ENCODE data around the gene CNTFR.

The CNTFR gene

DNA sequence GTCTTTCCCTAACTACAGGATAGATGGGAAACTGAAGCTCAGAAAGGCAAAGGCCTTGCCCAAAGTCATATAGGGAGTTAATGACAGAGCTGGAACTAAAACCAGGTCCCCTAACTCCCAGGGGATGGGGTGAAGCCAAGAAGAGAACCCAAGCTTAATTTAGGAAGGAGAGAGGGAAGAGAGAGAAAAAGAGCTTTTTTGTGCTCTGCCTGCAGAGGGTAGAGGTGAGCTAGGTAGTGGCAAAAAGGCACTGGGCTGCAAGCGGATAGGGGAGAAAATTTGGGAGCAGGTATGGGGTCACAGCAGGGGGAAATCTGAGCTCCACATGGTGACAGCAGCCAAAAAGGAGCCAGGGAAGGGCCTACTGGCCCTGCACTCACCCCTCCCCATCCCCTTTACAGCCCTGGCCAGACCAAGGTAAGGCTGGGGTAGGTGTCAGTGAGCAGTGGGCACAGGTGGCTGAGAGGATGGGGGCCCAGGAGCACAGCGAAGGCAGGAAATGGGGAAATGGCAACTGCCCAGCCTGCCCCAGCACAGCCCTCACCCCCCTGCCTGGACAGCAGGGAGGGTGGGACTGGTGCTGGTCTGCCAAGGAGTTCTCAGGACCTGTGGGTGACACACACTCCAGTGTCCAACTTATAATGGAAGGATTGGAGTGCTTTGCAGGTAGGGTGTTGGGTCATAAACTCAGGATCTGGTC lies 70.1 kb downstream of the CNTFR start:
- no peak for TF ChIP-seq TCF12 (IDR thresholded peaks at IDR 0.05; ENCODE audit: low read depth)
- no peak for TF ChIP-seq TAF1 (IDR thresholded peaks at IDR 0.05; ENCODE audit: low read depth)
- peak; percentile 26; the same call in 1 of the 2 replicates for TF ChIP-seq RAD21 (IDR thresholded peaks at IDR 0.05; ENCODE audit: low read depth)

DNA sequence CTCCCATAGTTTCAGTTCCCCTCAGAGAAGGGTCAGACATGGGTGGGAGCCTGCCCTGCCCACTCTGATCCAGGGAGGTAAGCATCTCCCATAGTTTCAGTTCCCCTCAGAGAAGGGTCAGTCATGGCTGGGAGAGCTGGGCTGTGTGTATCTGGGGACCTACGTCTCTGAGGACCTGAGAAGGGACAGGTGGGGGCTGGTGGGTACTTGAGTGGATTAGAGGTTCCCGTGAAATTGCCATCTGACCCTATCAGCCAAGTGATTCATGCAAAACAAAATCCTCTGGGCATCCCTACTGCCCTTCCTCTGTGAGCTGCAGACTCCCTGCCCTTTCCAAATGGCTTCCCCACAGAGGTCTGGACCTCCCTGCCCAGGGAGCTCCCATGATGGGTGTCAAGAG lies 70.6 kb downstream of the CNTFR start:
- TF ChIP-seq EP300 (IDR thresholded peaks at IDR 0.05; ENCODE audit: borderline replicate concordance) (no peak), NFIC (IDR thresholded peaks at IDR 0.05) (no peak), FOXM1 (IDR thresholded peaks at IDR 0.05; ENCODE audit: borderline replicate concordance, low read depth) (no peak), CREB1 (IDR thresholded peaks at IDR 0.05; ENCODE audit: low read depth) (no peak), YY1 (IDR thresholded peaks at IDR 0.05; ENCODE audit: low read depth) (no peak), EGR1 (IDR thresholded peaks at IDR 0.05) (no peak), ZBTB7A (IDR thresholded peaks at IDR 0.05; ENCODE audit: low read depth) (no peak), TAF1 (IDR thresholded peaks at IDR 0.05; ENCODE audit: low read depth) (no peak), RAD21 (IDR thresholded peaks at IDR 0.05; ENCODE audit: low read depth) (no peak), TEAD4 (IDR thresholded peaks at IDR 0.05) (no peak), CEBPB (IDR thresholded peaks at IDR 0.05) (no peak), TCF12 (IDR thresholded peaks at IDR 0.05; ENCODE audit: low read depth) (no peak)
- TF ChIP-seq, protein P1, sequence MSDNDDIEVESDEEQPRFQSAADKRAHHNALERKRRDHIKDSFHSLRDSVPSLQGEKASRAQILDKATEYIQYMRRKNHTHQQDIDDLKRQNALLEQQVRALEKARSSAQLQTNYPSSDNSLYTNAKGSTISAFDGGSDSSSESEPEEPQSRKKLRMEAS (IDR thresholded peaks at IDR 0.05) = no peak
- TF ChIP-seq, protein P2, sequence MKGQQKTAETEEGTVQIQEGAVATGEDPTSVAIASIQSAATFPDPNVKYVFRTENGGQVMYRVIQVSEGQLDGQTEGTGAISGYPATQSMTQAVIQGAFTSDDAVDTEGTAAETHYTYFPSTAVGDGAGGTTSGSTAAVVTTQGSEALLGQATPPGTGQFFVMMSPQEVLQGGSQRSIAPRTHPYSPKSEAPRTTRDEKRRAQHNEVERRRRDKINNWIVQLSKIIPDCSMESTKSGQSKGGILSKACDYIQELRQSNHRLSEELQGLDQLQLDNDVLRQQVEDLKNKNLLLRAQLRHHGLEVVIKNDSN (IDR thresholded peaks at IDR 0.05) = no peak
- TF ChIP-seq, protein P3, sequence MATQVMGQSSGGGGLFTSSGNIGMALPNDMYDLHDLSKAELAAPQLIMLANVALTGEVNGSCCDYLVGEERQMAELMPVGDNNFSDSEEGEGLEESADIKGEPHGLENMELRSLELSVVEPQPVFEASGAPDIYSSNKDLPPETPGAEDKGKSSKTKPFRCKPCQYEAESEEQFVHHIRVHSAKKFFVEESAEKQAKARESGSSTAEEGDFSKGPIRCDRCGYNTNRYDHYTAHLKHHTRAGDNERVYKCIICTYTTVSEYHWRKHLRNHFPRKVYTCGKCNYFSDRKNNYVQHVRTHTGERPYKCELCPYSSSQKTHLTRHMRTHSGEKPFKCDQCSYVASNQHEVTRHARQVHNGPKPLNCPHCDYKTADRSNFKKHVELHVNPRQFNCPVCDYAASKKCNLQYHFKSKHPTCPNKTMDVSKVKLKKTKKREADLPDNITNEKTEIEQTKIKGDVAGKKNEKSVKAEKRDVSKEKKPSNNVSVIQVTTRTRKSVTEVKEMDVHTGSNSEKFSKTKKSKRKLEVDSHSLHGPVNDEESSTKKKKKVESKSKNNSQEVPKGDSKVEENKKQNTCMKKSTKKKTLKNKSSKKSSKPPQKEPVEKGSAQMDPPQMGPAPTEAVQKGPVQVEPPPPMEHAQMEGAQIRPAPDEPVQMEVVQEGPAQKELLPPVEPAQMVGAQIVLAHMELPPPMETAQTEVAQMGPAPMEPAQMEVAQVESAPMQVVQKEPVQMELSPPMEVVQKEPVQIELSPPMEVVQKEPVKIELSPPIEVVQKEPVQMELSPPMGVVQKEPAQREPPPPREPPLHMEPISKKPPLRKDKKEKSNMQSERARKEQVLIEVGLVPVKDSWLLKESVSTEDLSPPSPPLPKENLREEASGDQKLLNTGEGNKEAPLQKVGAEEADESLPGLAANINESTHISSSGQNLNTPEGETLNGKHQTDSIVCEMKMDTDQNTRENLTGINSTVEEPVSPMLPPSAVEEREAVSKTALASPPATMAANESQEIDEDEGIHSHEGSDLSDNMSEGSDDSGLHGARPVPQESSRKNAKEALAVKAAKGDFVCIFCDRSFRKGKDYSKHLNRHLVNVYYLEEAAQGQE (IDR thresholded peaks at IDR 0.05; ENCODE audit: low read depth) = no peak

DNA sequence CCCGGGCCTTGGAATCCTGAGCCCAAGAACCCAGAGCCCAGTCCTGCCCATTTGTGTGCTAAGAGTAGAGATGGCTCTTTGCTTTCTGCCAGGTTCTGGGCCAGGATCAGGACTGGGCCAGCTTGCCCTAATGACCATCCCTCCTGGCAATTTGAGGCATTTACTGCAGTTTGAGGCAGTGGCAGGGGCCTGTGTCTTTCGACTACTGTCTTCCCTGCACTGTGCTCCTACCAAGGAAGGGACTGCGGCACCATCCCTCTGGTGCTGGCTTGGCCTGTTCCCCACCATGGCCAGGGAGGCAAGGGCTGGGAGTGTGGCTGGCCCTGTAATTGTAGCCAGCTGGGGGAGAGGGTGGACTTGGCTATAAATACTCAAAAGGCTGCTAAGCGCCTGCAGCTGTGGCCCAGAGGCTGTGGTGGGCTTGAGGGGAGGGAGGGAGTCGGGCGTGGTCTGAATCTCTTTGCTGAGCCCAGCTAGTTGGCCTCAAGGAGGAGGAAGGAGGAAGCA lies 71.4 kb downstream of the CNTFR start:
- TF ChIP-seq, protein P2 (IDR thresholded peaks at IDR 0.05) = no peak
- TF ChIP-seq TAF1 (IDR thresholded peaks at IDR 0.05; ENCODE audit: low read depth) = no peak
- TF ChIP-seq EP300 (IDR thresholded peaks at IDR 0.05; ENCODE audit: borderline replicate concordance) = no peak
- no peak for TF ChIP-seq EGR1 (IDR thresholded peaks at IDR 0.05)
- no peak for TF ChIP-seq YY1 (IDR thresholded peaks at IDR 0.05; ENCODE audit: low read depth)

DNA sequence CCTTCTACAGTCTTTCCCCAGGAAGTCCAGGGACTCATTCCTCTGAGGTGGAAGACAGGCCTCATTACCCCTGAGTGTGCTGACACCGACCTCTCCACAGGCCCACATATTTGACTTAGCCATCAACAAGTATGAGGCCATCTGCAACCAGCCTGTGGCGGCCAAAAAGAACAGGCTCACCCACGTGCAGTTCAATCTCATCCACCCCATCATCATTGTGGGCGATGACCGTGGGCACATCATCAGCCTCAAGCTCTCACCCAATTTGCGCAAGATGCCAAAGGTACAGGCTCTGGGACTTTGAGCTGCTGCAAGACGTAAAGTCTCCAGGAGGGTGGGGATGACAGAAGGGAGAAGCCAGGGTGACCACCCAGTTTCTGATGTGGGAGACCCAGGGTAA lies 72.3 kb downstream of the CNTFR start:
- TF ChIP-seq EGR1 (IDR thresholded peaks at IDR 0.05) = no peak
- TF ChIP-seq CEBPB (IDR thresholded peaks at IDR 0.05) = no peak
- TF ChIP-seq, protein P3 (IDR thresholded peaks at IDR 0.05; ENCODE audit: low read depth) = no peak
- no peak for TF ChIP-seq TAF1 (IDR thresholded peaks at IDR 0.05; ENCODE audit: low read depth)
- TF ChIP-seq, protein P1 (IDR thresholded peaks at IDR 0.05) = no peak
- no peak for TF ChIP-seq FOXM1 (IDR thresholded peaks at IDR 0.05; ENCODE audit: borderline replicate concordance, low read depth)
- no peak for TF ChIP-seq CREB1 (IDR thresholded peaks at IDR 0.05; ENCODE audit: low read depth)
- no peak for TF ChIP-seq TCF12 (IDR thresholded peaks at IDR 0.05; ENCODE audit: low read depth)
- no peak for TF ChIP-seq ZBTB7A (IDR thresholded peaks at IDR 0.05; ENCODE audit: low read depth)
- no peak for TF ChIP-seq YY1 (IDR thresholded peaks at IDR 0.05; ENCODE audit: low read depth)
- TF ChIP-seq RAD21 (IDR thresholded peaks at IDR 0.05; ENCODE audit: low read depth) = no peak
- no peak for TF ChIP-seq EP300 (IDR thresholded peaks at IDR 0.05; ENCODE audit: borderline replicate concordance)
- TF ChIP-seq, protein P2 (IDR thresholded peaks at IDR 0.05) = no peak
- no peak for TF ChIP-seq TEAD4 (IDR thresholded peaks at IDR 0.05)

DNA sequence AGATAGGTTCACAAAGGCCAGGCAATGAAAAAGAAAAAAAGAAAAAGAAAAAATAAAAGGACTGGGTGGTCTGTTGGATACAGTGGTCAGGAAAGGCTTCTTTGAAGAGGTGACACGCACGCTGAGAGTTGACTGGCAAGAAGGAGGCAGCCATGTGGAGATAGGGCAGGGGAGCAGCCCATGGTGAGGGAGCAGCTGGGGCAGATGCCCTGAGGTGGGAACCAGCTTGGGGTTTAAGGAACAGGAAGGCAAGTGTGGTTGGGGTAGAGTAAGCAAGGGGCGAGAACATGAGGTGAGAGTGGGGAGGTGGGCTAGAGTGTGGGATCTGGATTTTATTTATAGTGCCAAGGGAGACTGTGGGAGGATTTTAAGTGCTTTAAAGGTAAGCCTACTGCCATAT lies 73.6 kb downstream of the CNTFR start:
- TF ChIP-seq EGR1 (IDR thresholded peaks at IDR 0.05) (no peak), NFIC (IDR thresholded peaks at IDR 0.05) (no peak), ZBTB7A (IDR thresholded peaks at IDR 0.05; ENCODE audit: low read depth) (no peak)
- TF ChIP-seq, protein P1 (IDR thresholded peaks at IDR 0.05) = no peak

All from Ishikawa (cell line).